Stimulated activated CD8-positive, alpha-beta memory T cell treated with anti-CD3 and anti-CD28 coated beads, Interleukin-7, amount 100 ng/mL, for 1 hour (primary cell): ENCODE results near the gene TIMP1.
"Not testable (repeated sequence)": the region's sequence is repeated elsewhere in the genome, so short reads cannot be mapped to it uniquely, and the experiment has no call there.

ENCODE experiments used
- DNase-seq, 2 donors: peaks; one replicate each; pipeline ENCODE4 v3.0.0-alpha.2; 2020; ENCODE audit warnings: low read depth in 2 of 2

The TIMP1 gene

DNA sequence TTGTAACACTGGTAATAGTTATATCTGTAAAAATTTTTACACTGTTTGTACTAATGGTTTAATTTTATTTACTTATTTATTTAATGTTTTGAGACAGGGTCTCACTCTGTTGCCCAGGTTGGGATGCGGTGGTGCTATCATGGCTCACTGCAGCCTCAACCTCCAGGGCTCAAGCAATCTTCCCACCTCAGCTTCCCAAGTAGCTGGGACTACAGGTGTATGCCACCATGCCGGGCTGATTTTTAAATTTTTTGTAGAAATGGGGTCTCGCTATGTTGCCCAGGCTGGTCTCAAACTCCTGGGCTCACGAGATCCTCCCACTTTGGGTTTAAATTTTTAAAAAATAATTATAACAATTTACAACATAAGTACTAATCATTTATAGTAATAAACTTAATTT lies 20.9 kb downstream of the TIMP1 start:
- DNase-seq, result not testable (repeated sequence)

GRCh38 chrX:47605024-47605423 lies 22.8 kb downstream of the TIMP1 start:
- DNase-seq, result no peak

- no peak for DNase-seq
Measured at GRCh38 chrX:47607091-47607490, 24.9 kb downstream of the TIMP1 start.

GRCh38 chrX:47608130-47608810 lies 26.0 kb downstream of the TIMP1 start:
- no peak for DNase-seq

DNA sequence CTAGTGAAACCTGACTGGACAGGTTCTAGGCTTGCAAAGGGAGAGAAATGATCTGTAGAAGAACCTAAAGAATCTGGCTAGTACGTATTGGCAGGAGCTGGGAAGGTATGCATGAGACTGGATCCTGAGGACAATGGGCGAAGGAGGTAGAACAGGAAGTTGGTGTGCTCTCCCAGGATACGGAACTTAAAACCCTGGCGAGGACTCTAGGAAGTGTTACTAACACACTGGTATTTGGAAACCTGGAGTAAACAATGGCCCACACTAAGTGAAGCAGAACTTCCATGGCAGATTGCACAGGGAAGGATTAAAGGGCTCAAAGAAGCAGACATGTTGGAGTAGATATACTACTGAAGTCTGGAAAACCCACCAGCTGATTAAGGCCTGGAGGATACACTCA lies 28.3 kb downstream of the TIMP1 start:
- DNase-seq, result no peak

DNA sequence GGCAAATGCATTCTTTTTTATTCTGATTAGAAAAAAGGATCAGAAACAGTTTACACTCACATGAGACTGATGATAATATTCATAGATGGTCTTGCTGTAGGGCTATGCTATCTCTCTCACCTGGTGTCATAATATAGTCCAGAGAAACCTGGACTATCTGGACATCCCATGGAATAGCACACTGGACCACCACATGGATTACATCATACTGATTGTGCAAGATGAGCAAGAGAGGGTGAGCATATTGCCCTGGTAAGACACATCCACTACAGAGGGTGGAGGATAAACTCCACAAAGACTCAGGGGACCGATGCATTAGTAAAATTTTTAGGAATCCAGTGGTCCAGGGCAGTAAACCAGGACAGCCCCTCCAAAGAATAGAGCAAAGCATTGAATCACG lies 29.3 kb downstream of the TIMP1 start:
- no peak for DNase-seq

DNA sequence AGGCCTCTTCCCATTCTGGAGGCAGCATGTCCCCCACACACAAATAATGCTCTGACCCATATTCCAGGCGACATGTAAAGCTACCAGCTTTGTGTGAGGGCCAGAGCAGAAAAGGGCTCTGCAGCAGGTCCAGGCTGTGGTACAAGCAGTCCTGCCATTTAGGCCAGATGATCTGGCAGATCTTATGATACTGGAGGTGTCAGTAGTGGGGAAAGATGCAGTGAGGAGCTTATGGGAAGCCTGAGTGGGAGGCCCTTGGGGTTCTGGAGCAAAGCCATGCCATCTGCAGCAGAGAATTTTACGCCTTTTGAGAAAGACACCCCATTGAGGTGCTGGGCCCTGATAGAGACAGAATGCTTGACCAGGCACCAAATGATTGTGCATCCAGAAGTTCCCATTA lies 29.7 kb downstream of the TIMP1 start:
- DNase-seq, result no peak

DNA sequence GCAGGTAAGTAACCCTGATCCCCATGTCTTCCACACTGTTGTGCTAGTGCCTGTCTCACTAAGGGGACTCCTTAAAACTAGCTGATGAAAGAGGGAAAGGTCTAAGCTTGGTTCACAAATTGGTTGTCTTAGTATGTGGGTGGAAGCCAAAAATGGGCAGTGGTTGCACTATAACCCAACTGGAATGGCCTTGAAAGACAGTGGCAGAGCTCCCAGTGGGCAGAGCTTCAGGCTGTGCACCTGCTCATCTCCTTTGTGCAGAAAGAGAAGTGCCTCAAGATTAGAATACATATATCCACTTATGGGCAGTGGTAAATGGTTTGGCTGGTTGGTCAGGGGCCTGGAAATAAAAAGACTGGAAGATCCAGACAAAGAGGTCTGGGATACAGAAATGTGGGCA lies 30.2 kb downstream of the TIMP1 start:
- DNase-seq, result no peak

DNA sequence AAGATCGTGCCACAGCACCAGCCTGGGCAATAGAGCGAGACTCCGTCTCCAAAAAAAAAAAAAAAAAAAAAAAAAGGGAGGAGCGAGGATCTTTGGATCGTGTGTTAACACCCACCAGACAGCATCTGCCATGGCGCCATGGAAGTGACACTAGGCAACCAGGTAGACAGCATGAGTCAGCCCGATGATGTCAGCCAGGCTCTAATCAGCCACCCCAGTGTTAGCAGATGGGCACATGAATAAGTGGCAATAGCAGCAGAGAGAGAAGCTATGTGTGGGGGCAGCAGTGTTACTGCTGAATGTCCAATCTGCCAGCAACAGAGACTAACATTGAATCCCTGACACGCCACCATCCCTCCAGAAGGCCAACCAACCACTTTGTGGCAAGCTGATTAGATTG lies 30.8 kb downstream of the TIMP1 start:
- DNase-seq, result no peak

DNA sequence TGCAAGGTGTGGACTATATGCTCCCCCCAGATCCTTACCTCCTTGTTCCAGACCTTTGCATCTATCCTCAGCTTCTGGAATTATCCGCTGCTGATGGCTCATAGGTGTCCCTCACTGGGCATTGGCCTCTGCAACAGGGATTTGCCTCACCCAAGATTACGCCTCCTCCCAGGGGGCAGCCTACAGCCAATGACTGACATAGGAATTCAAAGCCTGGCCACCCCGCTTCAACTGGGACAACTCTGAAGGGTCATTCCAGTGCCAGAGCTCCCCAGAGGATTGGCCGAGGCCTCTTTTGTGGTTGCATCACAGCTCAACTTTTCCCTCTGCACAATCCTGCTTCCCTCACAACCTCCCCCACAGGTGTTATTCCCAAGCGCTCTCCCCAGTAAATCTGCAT lies 32.4 kb downstream of the TIMP1 start:
- DNase-seq, result no peak

DNA sequence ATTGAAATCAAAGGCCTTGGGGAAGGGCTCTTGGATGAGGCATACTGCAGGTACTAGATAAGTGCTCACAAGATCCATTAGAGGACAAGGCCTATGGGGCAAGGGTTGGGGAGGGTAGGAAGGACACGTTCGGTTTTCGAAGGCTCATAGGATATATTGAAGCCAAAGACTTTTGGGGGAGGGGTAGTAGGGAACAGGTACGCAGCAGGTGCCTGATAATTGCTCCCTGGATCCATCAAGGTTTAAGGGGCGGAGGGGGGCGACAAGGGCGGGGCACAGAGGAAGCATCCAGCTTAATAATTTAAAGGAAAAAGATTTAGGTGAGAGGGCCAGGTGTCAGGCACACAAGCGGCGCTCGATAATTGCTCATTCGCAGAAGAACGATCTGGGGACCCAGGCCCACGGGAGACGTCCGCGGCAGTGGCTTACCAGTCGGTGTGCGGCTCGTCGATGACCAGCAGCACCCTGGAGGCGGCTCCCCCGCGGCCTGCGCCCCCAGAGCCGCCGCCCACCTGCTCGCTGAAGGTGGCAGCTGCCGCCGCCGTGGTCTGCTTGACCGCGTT lies 36.8 kb downstream of the TIMP1 start:
- no peak for DNase-seq

DNA sequence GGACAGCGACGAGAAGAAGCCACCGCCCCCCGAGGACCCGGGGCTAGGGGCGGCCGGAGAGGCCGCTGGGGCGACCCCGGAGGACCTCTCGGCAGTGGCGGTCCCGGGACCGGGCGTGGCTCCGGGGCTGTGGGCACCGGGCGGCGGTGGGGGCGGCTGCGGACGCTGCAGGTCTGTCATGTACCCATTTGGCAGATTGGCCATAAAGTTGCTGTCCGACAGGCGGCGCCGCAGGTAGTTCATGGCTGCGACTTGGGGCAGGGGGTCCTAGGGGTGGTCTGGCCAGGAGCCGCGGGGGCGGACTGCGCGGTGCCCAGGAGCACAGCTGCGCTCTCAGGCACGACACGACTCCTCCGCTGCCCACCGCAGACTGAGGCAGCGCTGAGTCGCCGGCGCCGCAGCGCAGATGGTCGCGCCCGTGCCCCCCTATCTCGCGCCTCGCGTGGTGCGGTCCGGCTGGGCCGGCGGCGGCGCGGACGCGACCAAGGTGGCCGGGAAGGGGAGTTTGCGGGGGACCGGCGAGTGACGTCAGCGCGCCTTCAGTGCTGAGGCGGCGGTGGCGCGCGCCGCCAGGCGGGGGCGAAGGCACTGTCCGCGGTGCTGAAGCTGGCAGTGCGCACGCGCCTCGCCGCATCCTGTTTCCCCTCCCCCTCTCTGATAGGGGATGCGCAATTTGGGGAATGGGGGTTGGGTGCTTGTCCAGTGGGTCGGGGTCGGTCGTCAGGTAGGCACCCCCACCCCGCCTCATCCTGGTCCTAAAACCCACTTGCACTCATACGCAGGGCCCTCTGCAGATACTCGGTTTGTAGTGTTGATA lies 37.5 kb downstream of the TIMP1 start, which contains the start of gene SYN1:
TSS of gene SYN1 (minus strand) at position 372 of the 817 bp plus-strand sequence. CDS start at position 243, 129 bp downstream.
- peak; percentile 53 to 57 for DNase-seq

DNA sequence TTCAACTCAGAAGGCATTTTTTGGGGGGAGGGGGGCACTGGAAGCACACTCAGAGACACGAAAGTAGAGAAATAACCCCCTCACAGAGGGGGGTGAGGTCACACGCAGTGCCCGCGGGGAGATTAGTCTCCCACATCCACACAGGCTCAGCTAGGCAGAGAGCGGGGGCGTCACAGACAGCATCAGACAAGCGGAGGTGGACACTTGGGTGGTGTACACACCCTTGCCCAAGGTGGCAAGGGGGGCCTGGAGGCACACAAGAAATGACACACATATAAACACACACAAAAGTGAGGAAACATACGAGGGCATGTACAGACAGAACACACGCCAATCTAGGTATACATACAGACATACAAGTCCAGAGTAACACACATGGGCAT lies 38.1 kb downstream of the TIMP1 start:
- DNase-seq, result no peak

- no peak for DNase-seq
Measured at GRCh38 chrX:47621851-47622250, 39.6 kb downstream of the TIMP1 start.

DNA sequence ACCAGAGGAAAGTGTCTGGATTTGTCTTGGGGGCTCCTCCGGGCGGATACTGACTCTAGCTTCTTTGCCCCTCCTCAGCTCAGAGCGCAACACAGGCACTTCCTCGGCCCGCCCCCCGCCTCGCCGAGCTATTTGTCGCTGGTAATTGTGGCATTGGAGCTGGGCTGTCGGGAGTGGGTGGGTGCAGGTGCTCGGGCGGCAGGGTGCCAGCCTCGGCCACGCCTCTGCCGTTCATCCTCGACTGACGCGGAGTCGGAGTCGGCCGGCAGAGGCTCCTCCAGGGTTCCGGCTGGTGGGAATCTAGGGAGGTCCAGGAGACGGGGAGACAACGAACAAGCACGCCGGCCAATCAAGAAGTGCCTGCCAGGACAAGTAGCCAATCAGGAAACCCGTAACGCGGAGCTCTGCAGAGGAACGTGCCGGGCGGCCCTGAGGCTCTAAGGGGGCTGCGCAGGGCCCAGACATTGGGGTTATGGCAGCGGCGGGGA lies 41.3 kb downstream of the TIMP1 start:
- DNase-seq, result no peak

DNA sequence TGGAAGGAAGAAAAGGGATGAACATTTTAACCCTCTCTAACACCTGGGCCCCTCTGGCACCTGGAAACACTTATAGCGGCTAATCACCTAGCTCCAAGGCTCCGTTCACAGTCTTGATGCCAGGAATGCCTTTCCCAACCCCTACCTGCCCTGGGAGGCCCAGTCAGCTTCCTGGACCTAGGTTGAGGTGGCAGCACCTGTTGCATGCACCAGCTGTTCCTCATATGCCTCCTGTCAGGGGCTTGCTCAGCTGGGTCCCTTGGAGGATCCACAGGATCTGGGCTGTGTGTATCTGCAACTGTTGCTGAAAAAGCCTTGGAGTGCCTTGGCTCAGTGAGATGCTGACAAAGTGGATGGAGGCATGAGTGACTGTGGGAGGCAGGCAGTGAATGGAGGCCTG lies 43.1 kb downstream of the TIMP1 start:
- DNase-seq, result no peak

- DNase-seq, result no peak
Measured at GRCh38 chrX:47628982-47629381, 46.7 kb downstream of the TIMP1 start.

DNA sequence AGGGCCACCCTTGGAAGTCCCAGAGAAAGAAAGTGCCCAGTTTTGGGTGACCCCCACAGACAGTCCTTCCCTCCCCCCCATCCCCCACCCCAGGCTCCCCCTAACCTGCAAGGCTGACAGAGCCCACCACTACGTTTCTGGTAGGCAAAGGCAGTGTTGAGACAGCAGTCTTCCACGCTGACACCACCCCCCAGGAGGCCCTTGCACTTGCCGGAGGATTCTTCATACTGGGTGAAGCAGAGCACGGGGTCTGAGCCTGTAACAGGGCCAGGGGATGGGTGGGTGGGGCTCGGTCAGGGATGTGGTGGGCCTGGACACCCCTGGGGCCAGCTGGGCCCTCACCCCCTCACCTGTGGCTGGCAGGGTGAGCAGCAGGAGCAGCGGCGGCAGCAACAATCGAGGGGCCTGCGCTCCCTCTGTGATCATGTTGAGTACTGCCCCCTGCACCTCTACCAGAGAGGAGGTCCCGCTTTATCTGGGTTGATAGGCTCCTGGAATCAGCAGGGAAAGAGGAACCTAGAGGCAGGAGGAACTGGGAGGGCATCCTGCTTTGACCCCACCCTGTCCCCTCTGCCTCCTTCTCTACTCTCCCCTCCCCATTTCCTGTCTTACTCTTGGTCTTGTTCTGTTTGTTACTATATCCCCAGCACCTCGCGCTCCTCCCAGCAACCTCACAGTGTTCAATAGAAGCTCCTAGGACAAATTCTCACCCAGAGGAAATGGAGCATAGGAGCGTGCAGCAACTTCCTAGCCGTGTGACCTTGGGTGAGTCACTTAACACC lies 47.4 kb downstream of the TIMP1 start, which contains the start of gene CFP:
TSS of gene CFP (minus strand) at position 512 of the 782 bp plus-strand sequence. CDS start at position 426, 86 bp downstream.
- DNase-seq, result no peak

DNA sequence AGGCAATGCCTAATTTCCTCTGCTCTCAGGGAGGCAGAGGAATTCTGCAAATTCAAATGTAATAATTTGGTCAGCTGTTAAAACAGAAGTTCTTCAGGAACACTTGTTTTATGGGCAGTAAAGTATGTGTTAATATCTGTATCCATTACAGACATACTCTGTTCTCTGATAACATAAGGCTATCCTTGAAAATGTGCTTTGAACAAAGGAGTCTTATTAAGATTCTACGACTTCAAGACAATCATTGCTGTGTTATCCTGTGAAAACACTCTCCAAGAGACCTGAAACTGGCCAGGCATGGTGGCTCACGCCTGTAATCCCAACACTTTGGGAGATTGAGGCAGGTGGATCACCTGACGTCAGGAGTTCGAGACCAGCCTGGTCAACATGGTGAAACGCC lies 49.4 kb downstream of the TIMP1 start:
- DNase-seq, result no peak

DNA sequence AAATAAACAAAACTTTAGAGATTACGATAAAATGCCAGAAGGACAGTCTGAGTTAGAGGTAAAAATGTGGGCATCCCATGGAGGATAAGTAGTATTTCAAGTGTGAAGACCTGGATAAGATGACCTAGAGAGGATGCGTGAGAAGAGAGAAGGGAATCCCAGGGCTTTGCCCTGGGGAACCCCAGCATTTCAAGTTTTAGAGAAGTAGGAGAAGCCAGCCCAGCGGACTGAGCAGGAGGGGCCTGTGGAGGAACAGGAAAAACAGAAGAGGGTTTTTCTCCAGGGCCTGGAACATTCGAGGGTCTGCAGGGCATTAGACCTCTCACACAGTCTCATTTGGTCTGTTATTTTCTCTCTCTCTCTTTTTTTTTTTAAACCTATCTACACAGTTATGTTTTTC lies 50.4 kb downstream of the TIMP1 start:
- DNase-seq, result no peak

GRCh38 chrX:47633689-47634590 lies 51.7 kb downstream of the TIMP1 start:
- DNase-seq, result no peak
